NCI-H526 treated with DMSO at 0.1 percent for 48 hours (cell line): ENCODE data around the gene GPR162.
A peak's percentile ranks its signal among the peaks of the same experiment; 100 is the strongest.

Experiments
- DNase-seq: peaks from one replicate; lab custom pipeline; 2025; lab: John Stamatoyannopoulos, UW

The GPR162 gene, protein sequence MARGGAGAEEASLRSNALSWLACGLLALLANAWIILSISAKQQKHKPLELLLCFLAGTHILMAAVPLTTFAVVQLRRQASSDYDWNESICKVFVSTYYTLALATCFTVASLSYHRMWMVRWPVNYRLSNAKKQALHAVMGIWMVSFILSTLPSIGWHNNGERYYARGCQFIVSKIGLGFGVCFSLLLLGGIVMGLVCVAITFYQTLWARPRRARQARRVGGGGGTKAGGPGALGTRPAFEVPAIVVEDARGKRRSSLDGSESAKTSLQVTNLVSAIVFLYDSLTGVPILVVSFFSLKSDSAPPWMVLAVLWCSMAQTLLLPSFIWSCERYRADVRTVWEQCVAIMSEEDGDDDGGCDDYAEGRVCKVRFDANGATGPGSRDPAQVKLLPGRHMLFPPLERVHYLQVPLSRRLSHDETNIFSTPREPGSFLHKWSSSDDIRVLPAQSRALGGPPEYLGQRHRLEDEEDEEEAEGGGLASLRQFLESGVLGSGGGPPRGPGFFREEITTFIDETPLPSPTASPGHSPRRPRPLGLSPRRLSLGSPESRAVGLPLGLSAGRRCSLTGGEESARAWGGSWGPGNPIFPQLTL

DNA sequence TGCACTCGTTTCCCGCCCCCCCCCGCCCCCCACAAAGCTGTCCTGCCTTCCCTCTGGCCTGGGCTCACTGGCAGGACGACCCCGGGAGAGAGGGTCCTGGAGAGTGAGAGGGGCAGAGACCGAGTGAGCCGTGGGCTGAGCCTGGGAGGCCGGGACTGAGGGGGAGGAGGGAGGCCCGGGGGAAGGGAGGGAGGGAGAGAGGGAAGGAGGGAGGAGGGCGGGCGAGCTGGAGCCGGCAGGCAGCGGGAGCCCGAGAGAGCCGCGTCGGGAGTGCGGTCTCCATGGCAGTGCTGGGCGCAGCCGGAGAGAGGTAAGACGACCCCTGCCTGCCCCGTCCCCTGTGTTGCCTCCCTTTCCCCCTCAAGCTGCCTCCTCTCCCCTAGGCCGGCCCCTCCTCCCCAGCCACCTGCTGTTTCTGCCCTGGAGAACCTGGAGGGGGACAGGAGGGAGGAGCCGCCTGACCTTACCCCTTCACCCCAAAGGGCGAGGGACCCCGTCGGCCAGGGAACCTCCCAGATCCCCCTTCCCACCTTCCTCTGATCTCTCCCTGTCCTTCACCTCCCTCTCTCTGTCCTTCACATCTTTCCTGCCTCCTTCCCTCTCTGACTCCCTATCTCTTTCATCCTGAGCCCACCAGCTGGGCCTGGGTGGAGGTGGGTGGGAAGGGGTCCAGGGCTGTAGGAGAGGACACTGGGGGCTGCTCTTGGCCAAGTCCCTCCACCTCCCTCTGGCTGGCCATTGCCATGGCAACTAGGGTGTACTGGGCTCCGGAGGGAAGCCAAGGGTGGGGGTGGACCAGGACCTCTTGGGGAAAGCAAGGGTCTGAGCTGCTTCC, at the start of gene GPR162:
Gene GPR162 (plus strand): TSS at position 231 of the 835 bp plus-strand sequence. CDS start 2,078 bp downstream, outside the sequence.
- peak; percentile 36 for DNase-seq

DNA sequence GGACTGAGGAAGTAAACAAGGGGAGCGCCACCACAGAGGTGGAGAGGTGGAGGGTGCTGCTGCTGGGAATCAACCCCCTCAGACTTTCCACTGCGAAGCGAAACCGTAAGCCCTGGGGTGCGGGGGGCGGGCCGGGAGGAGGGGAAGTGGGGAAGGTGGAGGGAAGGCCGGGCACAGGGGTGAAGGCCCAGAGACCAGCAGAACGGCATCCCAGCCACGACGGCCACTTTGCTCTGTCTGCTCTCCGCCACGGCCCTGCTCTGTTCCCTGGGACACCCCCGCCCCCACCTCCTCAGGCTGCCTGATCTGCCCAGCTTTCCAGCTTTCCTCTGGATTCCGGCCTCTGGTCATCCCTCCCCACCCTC, 49.3 kb upstream of the GPR162 start, which contains the start of gene LAG3:
Gene LAG3 (plus strand): TSS at position 190 of the 365 bp plus-strand sequence. CDS start 333 bp downstream, outside the sequence.
- DNase-seq: no peak

DNA sequence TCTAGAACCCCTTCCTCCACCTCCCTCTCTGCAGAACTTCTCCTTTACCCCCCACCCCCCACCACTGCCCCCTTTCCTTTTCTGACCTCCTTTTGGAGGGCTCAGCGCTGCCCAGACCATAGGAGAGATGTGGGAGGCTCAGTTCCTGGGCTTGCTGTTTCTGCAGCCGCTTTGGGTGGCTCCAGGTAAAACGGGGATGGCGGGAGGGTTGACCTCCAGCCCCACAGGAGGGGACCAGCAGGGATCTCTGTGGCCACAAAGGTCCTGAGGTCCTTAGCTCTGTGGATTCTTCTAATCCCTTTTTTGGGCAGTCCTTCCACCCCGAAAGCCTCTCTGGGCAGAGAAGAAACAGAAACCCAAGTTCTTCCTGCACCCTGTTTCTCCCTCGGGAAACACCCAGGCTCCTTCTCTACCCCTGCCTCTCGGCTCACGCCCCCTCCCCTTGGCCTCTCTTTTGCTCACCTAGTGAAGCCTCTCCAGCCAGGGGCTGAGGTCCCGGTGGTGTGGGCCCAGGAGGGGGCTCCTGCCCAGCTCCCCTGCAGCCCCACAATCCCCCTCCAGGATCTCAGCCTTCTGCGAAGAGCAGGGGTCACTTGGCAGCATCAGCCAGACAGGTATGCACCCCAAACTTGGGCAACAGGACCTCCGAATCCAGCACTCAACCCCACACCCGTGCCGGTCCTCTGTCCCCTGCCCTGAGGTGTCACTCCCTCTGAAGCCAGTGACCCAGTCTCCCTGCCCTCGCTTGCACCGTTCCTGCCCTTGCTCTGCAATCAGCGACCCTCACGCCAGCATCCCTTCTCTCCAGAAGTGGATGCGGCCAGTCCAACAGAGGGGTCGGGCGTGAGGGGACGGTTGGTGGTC, 48.7 kb upstream of the GPR162 start:
- DNase-seq: no peak

GRCh38 chr12:6773590-6774351, 47.9 kb upstream of the GPR162 start:
- peak; percentile 4 for DNase-seq

- no peak for DNase-seq
These were observed 47.0 kb upstream of the GPR162 start for GRCh38 chr12:6774499-6775062.

DNA sequence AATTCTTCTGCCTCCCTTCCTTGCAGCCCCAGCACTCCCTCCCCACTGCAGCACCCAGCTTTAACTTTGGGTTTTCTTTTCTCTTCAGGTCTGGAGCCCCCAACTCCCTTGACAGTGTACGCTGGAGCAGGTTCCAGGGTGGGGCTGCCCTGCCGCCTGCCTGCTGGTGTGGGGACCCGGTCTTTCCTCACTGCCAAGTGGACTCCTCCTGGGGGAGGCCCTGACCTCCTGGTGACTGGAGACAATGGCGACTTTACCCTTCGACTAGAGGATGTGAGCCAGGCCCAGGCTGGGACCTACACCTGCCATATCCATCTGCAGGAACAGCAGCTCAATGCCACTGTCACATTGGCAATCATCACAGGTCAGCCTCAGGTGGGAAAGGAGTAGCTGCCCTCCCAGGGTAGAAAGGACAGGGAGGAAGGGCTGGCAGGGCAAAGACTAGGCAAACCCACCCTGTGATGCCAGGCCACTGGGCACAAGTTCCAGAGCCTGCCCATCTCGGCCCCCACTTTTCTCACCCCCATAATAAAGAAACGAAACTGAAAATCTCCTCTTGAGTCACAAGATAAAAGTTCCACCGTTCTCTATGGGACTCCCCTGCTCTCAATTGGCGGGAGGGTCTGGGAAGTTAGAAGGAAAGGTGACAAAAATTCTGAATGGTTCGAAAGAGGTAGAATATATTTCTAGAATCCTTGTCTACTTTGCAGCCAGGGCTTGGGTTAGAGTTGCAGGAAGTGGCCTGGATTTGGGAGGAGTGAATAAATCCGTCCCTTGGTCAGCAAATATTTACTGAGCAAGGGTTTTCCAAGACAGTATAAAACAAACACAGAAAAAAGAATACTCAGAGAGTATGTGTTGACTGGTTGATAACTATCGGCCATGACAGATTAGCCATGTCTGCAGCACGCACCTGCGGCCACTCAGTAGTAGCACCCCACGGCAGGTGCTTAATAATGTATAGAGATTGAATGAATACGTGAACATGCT, 46.1 kb upstream of the GPR162 start:
- DNase-seq: no peak

DNA sequence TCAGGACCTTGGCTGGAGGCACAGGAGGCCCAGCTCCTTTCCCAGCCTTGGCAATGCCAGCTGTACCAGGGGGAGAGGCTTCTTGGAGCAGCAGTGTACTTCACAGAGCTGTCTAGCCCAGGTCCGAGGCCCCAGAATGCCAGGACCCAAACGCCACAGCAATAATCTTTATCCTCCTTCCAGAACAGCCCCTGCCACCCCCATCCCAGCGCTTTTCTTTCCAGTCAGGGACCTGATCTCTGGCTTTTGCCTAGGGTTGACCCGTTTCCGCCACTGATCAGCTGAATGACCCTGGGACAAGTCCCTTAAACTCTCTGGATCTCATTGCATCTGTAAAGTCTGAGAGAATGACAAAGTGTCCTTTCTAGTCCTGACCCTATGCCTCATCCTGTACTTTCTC, 44.2 kb upstream of the GPR162 start:
- no peak for DNase-seq

- no peak for DNase-seq
These were observed 43.4 kb upstream of the GPR162 start for GRCh38 chr12:6778217-6778573.

- DNase-seq: peak; percentile 81
These were observed 42.8 kb upstream of the GPR162 start for GRCh38 chr12:6778574-6779550.

DNA sequence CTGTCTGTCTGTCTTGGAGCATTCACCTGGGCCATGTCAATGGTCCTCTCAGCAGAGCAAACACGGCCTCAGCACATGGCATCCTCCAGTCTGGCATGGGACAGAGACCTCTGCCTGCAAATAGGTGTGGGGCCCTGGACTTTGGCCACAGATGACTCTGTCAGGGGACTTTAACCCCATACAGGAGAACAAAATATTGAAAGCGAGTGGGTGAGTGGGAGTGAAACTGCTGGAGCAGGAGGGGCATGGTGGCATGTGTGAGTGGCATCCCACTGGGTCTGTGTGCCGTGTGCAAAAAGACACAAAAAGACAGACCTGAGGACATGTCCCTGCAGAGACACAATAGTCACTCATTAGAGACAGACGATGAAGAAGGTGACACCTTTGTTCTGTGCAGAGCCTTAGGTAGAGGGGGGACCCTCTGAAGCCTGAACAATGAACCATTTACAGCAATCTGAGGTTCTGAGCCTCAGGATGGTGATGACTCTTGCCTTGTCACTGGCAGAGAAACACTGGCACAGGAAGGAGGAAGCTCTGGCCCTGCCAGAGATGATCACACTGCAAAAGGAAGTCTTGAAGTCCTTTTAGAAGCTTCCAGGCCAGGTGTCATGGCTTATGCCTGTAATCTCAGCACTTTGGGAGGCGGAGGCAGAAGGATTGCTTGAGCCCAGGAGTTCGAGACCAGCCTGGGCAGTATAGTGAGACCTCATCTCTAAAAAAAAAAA, 41.8 kb upstream of the GPR162 start:
- no peak for DNase-seq

DNA sequence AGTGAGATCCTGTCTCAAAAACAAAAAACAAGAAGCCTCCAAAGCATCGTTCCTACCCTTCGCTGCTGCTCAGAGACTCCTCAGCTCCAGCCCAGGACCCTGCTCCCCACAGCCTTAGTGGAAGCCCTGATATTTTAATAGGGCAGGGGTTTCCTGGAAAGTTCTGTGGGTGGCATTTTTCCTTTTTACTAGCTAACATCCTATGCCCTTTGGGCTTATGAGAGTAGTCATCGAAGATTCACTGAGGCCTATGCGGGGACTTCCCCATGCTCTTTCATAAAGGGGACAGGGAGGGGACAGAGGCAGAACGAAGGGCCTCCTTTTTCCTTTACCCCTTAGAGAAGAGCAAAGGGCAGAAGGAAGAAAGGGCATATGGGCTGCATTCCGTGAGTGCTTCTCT, 41.0 kb upstream of the GPR162 start:
- no peak for DNase-seq

DNA sequence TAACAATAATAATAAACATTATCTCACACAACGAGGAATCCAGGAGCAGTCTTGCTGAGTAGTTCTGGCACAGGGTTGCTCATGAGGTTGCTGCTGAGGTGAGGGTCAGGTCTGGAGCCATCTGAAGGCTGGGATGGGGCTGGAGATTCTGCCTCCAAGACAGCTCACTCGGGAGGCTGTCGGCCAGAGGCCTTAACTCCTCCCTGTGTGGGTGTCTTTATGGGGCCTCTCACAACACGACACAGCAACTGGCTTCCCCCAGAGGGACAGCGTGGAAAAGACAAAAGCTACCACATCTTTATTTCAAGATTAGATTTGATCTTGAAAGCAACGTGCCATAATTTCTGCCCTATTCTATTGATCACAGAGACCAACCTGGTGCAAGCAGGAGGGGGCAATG, 39.5 kb upstream of the GPR162 start:
- DNase-seq: no peak

DNA sequence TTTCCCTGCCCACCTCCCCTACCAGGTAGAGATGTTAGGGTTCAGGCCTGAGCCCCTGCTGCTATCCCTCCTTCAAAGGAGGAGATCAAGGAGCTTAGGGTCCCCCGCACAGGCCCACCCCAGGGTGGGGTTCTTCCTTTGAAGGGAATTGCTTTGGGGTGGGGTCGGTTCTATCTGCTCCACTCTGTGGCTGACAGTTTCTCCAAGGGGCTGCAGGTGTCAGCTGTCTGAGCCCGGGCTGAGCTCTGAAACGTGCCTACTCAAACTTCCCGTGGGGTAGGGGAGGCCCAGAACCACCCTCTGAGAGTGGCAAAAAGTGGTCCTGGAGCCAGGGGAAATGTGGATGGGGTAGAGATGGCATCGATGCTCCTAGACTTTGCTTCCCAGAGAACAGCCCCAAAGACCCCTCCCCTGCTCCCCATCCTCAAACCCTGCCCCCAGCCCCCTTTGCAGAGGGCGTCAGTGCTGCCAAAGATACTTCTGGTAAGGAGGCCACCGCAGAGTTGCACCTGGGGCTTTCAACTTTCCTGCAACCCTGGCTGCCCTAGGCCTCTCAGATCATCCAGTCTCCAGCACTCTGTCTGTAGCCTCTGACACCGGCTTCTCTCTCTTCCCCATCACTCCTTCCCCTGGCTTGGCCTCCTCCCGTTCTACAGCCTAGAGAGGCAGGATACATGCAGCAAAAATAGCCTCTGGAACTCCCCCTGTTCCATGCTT, 38.6 kb upstream of the GPR162 start:
- DNase-seq: no peak

DNA sequence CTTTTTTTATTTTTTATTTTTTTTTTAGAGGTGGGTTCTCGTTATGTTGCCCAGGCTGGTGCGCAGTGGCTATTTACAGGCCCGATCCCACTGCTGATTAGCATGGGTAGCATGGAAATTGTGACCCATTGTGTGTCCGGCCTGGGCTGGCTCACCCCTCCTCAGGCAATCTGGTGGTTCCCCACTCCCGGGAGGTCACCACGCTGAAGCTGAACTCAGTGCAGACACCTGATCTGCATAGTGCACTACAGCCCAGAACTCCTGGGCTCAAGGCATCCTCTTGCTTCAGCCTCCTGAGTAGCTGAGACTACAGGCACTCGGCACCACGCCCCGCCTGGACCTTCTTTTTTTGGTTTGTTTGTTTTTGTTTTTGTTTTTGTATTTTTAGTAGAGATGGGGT, 37.8 kb upstream of the GPR162 start:
- DNase-seq: no peak

- DNase-seq: no peak
These were observed 37.3 kb upstream of the GPR162 start for GRCh38 chr12:6784296-6784695.

DNA sequence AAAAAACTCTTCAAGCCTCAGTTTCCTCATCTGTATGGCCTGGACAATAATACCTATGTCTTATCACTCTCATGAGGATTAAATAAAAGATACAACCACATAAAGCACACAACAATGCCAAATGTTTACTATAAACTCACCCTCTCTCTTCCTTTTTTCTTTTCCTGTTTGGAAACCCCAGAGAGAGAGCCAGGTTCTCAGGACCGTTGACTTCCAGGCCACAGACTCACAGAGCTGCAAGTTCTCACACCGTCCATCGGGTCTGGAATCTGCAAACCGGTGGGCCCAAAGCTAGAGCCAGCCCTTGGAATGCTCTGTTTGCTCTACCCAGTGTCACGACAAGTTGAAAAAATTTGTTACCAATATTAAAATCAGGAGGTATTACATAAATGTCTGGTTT, 36.9 kb upstream of the GPR162 start:
- DNase-seq: no peak
